Central memory CD8-positive, alpha-beta T cell (primary cell): ENCODE data around the gene C1orf210.

ENCODE experiments used
- ATAC-seq: fragments of 150-1000 bp; cut with Tn5 transposase; replicated peaks from 2 replicates; pipeline ENCODE4 v1.10.0; 2022; ENCODE audit warnings: mild to moderate bottlenecking, moderate FRiP score, moderate number of reproducible peaks; ENCODE audit not compliant: poor library complexity, severe bottlenecking; ENCODE audit errors: extremely low read depth
- DNase-seq, 2 donors: peaks; one replicate each; pipeline ENCODE4 v3.0.0; 2021; ENCODE audit warnings: low spot score in 2 of 2
- H3K27ac Mint-ChIP-seq: one replicate; pipeline ENCODE4 v1.8.0; 2022; ENCODE audit warnings: low read depth, mild to moderate bottlenecking, moderate library complexity, mixed read lengths
- H3K27me3 Mint-ChIP-seq: one replicate; pipeline ENCODE4 v1.8.0; 2022; ENCODE audit warnings: mixed read lengths
- H3K36me3 Mint-ChIP-seq: one replicate; pipeline ENCODE4 v1.8.0; 2022; ENCODE audit warnings: mild to moderate bottlenecking, moderate library complexity, mixed read lengths; ENCODE audit not compliant: insufficient read depth
- H3K4me1 Mint-ChIP-seq: one replicate; pipeline ENCODE4 v1.8.0; 2022; ENCODE audit warnings: mixed read lengths
- H3K4me3 Mint-ChIP-seq: one replicate; pipeline ENCODE4 v1.8.0; 2022; ENCODE audit warnings: mild to moderate bottlenecking, moderate library complexity, mixed read lengths
- H3K9me3 Mint-ChIP-seq: one replicate; pipeline ENCODE4 v1.8.0; 2022; ENCODE audit warnings: mixed read lengths

The C1orf210 gene

GRCh38 chr1:43285269-43285990 lies at the start of gene C1orf210:
Gene C1orf210 (minus strand): TSS chr1:43285581. CDS start chr1:43283270, 2,311 bp downstream.
- H3K36me3 Mint-ChIP-seq: peaks cover 1% of the 10 kb centered on the region
- H3K27ac Mint-ChIP-seq: no peak within 1 kb of the TSS
- no peaks in the 10 kb centered on the region for H3K4me1 Mint-ChIP-seq
- H3K4me3 Mint-ChIP-seq: no peak within 1 kb of the TSS
- peaks cover 12% of the 10 kb centered on the region for H3K27me3 Mint-ChIP-seq
- ATAC-seq: no peak
- H3K9me3 Mint-ChIP-seq: no peaks in the 10 kb centered on the region
- no peak for DNase-seq

DNA sequence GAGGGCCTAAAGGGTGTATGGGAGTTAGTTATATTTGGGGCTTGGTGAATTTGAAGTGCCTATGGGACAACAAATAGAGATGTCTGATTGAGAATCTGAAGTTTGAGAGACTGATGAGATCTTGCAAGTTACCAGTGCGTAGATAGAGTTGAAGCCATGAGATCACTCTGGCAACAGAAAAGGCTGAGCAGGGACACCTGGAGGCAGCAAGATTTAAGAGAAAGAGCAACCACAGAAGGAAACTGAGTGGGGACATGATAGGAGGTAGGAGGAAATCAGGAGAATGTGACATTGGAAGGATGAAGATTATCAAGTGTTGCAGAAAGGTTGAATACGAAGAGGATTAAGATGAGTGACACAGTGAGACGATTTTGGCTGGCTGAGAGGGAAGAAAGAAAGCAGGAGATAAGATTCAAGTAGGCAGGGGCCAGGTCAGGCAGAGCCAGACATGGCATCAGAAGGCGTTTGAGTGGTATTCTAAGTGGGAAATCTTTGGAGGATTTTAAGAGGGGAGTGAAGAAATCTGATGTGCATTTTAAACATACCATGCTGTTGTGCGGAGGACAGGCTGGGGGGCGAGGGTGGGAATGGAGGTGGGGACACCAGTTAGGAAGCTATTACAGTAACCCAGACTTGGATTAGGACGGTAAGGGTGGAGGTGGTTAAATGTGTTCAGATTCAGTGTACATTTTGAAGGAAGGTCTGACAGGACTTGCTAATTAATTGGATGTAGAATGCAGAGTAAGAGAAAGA lies 49.2 kb upstream of the C1orf210 start:
- ATAC-seq (no peak), DNase-seq (no peak)
- H3K36me3 Mint-ChIP-seq: no peaks in the 10 kb centered on the region
- no peaks in the 10 kb centered on the region for H3K4me1 Mint-ChIP-seq
- H3K9me3 Mint-ChIP-seq: no peaks in the 10 kb centered on the region
- no peak overlapping the region for H3K4me3 Mint-ChIP-seq
- H3K27ac Mint-ChIP-seq: no peak overlapping the region
- no peaks in the 10 kb centered on the region for H3K27me3 Mint-ChIP-seq

DNA sequence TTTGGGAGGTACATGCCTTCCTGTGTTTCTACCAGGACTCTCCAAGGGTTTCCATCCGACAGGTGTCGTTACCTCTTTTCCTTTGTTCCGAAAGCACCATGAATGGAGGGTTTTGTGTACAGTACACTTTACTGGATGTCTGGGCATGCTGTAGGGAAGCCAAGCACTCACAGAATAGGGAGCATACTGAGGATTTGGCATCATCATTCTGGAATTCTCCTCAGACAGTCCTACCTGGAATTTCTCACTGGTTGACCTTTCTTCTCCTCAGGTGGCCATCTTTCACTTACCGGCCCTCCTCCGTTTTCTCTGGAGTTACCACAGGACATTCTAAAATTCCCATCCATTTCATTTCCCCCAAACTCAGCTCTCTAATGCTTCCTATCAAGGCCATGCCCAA lies 46.3 kb upstream of the C1orf210 start:
- H3K27ac Mint-ChIP-seq: no peak overlapping the region
- H3K36me3 Mint-ChIP-seq: no peaks in the 10 kb centered on the region
- no peaks in the 10 kb centered on the region for H3K4me1 Mint-ChIP-seq
- H3K9me3 Mint-ChIP-seq: no peaks in the 10 kb centered on the region
- H3K27me3 Mint-ChIP-seq: peaks cover 12% of the 10 kb centered on the region
- no peak for DNase-seq
- no peak overlapping the region for H3K4me3 Mint-ChIP-seq
- ATAC-seq: no peak

- H3K4me3 Mint-ChIP-seq: no peak overlapping the region
- no peaks in the 10 kb centered on the region for H3K4me1 Mint-ChIP-seq
- H3K27ac Mint-ChIP-seq: no peak overlapping the region
- ATAC-seq: no peak
- H3K36me3 Mint-ChIP-seq: no peaks in the 10 kb centered on the region
- no peak for DNase-seq
- H3K27me3 Mint-ChIP-seq: peaks cover 12% of the 10 kb centered on the region
- H3K9me3 Mint-ChIP-seq: no peaks in the 10 kb centered on the region
Observed at GRCh38 chr1:43329995-43330751, 44.8 kb upstream of the C1orf210 start.

- peaks cover 12% of the 10 kb centered on the region for H3K27me3 Mint-ChIP-seq
- DNase-seq (no peak), ATAC-seq (no peak)
- H3K4me1 Mint-ChIP-seq: no peaks in the 10 kb centered on the region
- H3K36me3 Mint-ChIP-seq: no peaks in the 10 kb centered on the region
- H3K4me3 Mint-ChIP-seq: no peak overlapping the region
- H3K9me3 Mint-ChIP-seq: no peaks in the 10 kb centered on the region
- no peak overlapping the region for H3K27ac Mint-ChIP-seq
Observed at GRCh38 chr1:43327549-43328292, 42.3 kb upstream of the C1orf210 start.

DNA sequence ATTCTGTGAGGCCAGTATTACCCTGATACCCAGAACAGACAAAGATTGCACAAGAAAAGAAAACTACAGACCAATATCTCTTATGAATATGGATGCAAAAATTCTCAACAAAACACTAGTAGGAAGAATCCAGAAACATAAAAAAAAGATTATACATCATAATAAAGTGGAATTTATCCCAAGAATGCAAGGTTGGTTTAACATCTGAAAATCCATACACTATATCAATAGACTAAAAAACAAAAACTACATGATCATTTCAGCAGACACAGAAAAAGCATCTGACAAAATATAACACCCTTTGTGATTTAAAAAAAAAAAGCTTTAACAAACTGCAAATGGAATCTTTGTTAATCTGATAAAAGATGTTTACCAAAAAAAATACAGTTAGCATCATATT lies 40.0 kb upstream of the C1orf210 start:
- H3K27ac Mint-ChIP-seq: no peak overlapping the region
- peaks cover 12% of the 10 kb centered on the region for H3K27me3 Mint-ChIP-seq
- H3K36me3 Mint-ChIP-seq: no peaks in the 10 kb centered on the region
- no peaks in the 10 kb centered on the region for H3K9me3 Mint-ChIP-seq
- ATAC-seq: no peak
- H3K4me3 Mint-ChIP-seq: no peak overlapping the region
- DNase-seq: no peak
- H3K4me1 Mint-ChIP-seq: no peaks in the 10 kb centered on the region

- H3K27me3 Mint-ChIP-seq: peaks cover 12% of the 10 kb centered on the region
- no peak overlapping the region for H3K27ac Mint-ChIP-seq
- no peak for ATAC-seq
- no peak overlapping the region for H3K4me3 Mint-ChIP-seq
- H3K36me3 Mint-ChIP-seq: no peaks in the 10 kb centered on the region
- H3K9me3 Mint-ChIP-seq: no peaks in the 10 kb centered on the region
- H3K4me1 Mint-ChIP-seq: no peaks in the 10 kb centered on the region
- DNase-seq: no peak
Observed at GRCh38 chr1:43324810-43325209, 39.4 kb upstream of the C1orf210 start.

DNA sequence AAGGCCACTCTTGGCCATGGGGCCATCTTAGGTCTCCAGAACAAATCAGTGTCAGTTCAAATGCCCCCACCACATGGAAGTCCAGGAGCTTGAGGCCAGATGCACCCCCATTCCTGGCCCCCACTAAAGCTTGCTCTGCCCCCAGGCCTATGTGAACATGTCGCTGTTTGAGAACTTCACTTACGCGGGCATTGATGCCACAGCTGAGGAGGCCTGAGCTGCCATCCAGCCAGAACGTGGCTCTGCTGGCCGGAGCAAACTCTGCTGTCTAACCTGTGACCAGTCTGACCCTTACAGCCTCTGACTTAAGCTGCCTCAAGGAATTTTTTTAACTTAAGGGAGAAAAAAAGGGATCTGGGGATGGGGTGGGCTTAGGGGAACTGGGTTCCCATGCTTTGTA lies 37.1 kb upstream of the C1orf210 start:
- Mint-ChIP-seq H3K9me3 (no peaks in the 10 kb centered on the region), H3K4me1 (no peaks in the 10 kb centered on the region), H3K36me3 (no peaks in the 10 kb centered on the region), H3K27ac (no peak overlapping the region), H3K4me3 (no peak overlapping the region), H3K27me3 (no peaks in the 10 kb centered on the region)
- ATAC-seq: no peak
- DNase-seq: no peak

DNA sequence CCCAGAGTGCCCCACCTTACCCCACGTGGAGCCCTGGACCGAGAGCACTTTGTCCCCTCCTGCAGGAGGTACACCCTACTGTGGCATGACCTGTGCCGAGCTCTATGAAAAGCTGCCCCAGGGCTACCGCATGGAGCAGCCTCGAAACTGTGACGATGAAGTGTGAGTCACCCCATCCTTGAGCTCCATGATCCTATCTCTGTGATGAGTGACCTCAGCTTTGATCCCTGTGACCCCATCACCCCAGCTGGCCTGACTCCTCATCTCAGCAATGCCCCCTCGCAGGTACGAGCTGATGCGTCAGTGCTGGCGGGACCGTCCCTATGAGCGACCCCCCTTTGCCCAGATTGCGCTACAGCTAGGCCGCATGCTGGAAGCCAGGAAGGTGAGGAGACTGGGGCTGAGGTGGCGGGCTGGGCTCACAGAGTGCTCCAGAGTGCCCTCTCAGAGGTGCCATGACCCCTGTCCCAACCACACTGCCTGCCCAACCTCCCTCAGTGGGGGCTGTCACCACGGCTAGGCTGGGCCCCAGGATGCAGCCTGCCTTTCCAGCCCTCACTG lies 36.0 kb upstream of the C1orf210 start:
- no peaks in the 10 kb centered on the region for H3K4me1 Mint-ChIP-seq
- no peaks in the 10 kb centered on the region for H3K27me3 Mint-ChIP-seq
- no peak for DNase-seq
- peaks cover under 1% of the 10 kb centered on the region for H3K36me3 Mint-ChIP-seq
- no peak overlapping the region for H3K27ac Mint-ChIP-seq
- no peaks in the 10 kb centered on the region for H3K9me3 Mint-ChIP-seq
- no peak for ATAC-seq
- no peak overlapping the region for H3K4me3 Mint-ChIP-seq

GRCh38 chr1:43319766-43320165 lies 34.4 kb upstream of the C1orf210 start:
- H3K27ac Mint-ChIP-seq: no peak overlapping the region
- no peak for DNase-seq
- no peaks in the 10 kb centered on the region for H3K9me3 Mint-ChIP-seq
- H3K4me3 Mint-ChIP-seq: no peak overlapping the region
- no peaks in the 10 kb centered on the region for H3K4me1 Mint-ChIP-seq
- no peak for ATAC-seq
- H3K27me3 Mint-ChIP-seq: no peaks in the 10 kb centered on the region
- H3K36me3 Mint-ChIP-seq: peaks cover 2% of the 10 kb centered on the region

- DNase-seq (no peak), ATAC-seq (no peak)
- H3K4me1 Mint-ChIP-seq: no peaks in the 10 kb centered on the region
- no peak overlapping the region for H3K4me3 Mint-ChIP-seq
- H3K9me3 Mint-ChIP-seq: no peaks in the 10 kb centered on the region
- H3K27me3 Mint-ChIP-seq: no peaks in the 10 kb centered on the region
- H3K27ac Mint-ChIP-seq: no peak overlapping the region
- H3K36me3 Mint-ChIP-seq: peaks cover 2% of the 10 kb centered on the region
Observed at GRCh38 chr1:43319288-43319687, 33.9 kb upstream of the C1orf210 start.

DNA sequence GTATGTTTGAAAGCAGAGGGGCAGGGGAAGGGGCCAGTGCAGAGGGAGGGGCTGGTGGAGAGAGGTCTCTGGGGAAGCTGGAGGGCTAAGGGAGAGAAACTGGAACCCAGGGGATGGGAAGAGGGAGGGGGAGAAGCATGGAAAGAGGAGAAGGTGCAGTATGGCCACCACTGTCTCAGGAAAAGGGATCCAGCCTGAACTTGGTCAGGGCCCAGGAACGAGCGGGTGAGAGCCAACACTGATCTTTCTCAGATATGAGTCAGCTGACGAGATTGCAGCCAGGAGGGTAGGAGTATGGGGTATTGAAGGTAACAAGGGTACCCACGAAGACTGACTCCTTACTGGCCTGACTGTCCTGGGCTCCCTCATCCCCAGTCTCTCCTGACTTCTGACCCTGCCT lies 33.5 kb upstream of the C1orf210 start:
- DNase-seq: no peak
- Mint-ChIP-seq H3K36me3 (peaks cover 2% of the 10 kb centered on the region), H3K9me3 (no peaks in the 10 kb centered on the region), H3K4me1 (no peaks in the 10 kb centered on the region), H3K4me3 (no peak overlapping the region), H3K27ac (no peak overlapping the region), H3K27me3 (no peaks in the 10 kb centered on the region)
- ATAC-seq: no peak
